Nephron (organoid): ENCODE results near the gene USF3.

ENCODE experiments used
- H3K27ac Mint-ChIP-seq, 3 experiments: 2 replicates each; pipeline ENCODE4 v1.8.0; 2020; ENCODE audit warnings: mixed read lengths in 3 of 3, mild to moderate bottlenecking in 2 of 3, moderate library complexity in 1 of 3
- H3K27me3 Mint-ChIP-seq: 2 replicates; pipeline ENCODE4 v1.8.0; 2021; ENCODE audit warnings: low read depth, mild to moderate bottlenecking, moderate library complexity, mixed read lengths
- H3K36me3 Mint-ChIP-seq: 2 replicates; pipeline ENCODE4 v1.8.0; 2020; ENCODE audit warnings: low read depth, mixed read lengths
- H3K4me1 Mint-ChIP-seq: 2 replicates; pipeline ENCODE4 v1.8.0; 2020; ENCODE audit warnings: mixed read lengths
- H3K4me3 Mint-ChIP-seq, 3 experiments: 2 replicates each; pipeline ENCODE4 v1.8.0; 2020; ENCODE audit warnings: mild to moderate bottlenecking in 3 of 3, mixed read lengths in 3 of 3, moderate library complexity in 2 of 3
- H3K9me3 Mint-ChIP-seq: 2 replicates; pipeline ENCODE4 v1.8.0; 2020; ENCODE audit warnings: mixed read lengths
- TF ChIP-seq, protein P1 (sequence below), 3 experiments: fragments of 200-600 bp; sonication (generic); IDR thresholded peaks; one replicate each; pipeline ENCODE4 v1.5.0; 2021; ENCODE audit warnings: antibody characterized with exemption in 3 of 3; ENCODE audit not compliant: unreplicated experiment in 3 of 3

USF3 gene

DNA sequence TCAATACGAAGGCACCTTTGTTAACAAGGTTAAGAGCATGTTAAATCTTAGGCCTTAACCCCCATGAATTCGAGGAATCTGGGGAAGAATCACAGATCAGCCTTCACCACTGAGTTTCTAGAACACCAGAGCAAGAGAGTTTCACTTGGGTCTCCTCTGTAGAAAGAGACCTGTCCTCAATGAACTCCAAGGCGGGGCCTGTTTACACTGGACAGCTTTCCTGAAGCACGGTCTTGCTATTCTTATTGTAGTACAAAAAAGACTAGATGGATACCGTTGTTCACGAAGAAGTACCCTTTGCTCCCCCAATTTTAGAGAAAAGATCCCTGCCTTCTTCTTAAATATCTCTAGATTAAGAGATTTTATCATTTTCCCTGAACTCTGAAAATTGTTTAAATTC, 64.9 kb downstream of the USF3 start:
- Mint-ChIP-seq H3K4me1 (peaks cover 38% of the 10 kb centered on the region), H3K9me3 (no peaks in the 10 kb centered on the region), H3K27ac (peak overlapping the region; percentile 90 to 94 (median 93)), H3K27me3 (peaks cover 2% of the 10 kb centered on the region), H3K36me3 (no peaks in the 10 kb centered on the region), H3K4me3 (no peak overlapping the region)
- TF ChIP-seq, protein P1, sequence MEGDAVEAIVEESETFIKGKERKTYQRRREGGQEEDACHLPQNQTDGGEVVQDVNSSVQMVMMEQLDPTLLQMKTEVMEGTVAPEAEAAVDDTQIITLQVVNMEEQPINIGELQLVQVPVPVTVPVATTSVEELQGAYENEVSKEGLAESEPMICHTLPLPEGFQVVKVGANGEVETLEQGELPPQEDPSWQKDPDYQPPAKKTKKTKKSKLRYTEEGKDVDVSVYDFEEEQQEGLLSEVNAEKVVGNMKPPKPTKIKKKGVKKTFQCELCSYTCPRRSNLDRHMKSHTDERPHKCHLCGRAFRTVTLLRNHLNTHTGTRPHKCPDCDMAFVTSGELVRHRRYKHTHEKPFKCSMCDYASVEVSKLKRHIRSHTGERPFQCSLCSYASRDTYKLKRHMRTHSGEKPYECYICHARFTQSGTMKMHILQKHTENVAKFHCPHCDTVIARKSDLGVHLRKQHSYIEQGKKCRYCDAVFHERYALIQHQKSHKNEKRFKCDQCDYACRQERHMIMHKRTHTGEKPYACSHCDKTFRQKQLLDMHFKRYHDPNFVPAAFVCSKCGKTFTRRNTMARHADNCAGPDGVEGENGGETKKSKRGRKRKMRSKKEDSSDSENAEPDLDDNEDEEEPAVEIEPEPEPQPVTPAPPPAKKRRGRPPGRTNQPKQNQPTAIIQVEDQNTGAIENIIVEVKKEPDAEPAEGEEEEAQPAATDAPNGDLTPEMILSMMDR (IDR thresholded peaks at IDR 0.05; ENCODE audit: unreplicated experiment in 3 of 3) = no peak

DNA sequence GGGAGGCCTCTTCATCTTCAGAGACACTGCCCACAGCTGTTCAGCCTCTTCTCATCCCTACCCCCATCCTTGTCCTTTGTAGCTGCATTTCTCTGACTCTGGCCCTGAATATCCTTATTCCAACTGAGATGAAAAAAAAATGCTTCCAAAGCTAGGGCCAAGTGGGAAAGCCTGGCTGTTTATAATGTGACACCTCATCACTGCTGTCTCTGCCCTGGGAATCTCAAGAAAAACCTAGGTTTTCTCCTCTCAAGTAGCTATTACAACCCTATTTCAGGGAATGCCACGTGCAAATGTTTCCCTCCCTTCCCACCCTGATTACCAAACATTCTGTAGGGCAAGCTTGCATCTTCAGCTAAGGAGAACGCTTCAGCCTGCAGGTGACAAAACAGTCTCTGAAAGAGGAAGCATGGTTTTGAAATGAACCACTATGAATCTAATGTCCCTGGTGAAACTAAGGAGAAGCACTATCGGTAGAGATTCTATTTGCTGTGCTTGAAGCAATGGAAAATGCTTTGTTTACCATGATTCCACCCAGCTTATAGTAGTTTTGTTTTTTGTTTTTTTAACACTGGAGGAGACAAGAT, 65.4 kb downstream of the USF3 start:
- TF ChIP-seq, protein P1 (IDR thresholded peaks at IDR 0.05; ENCODE audit: unreplicated experiment in 3 of 3) = no peak
- H3K27ac Mint-ChIP-seq = peak overlapping the region; percentile 90 to 94 (median 93)
- H3K9me3 Mint-ChIP-seq = no peaks in the 10 kb centered on the region
- no peaks in the 10 kb centered on the region for H3K36me3 Mint-ChIP-seq
- peaks cover 38% of the 10 kb centered on the region for H3K4me1 Mint-ChIP-seq
- H3K4me3 Mint-ChIP-seq = peak overlapping the region in 1 of 3 experiments; percentile 8
- H3K27me3 Mint-ChIP-seq = peaks cover 3% of the 10 kb centered on the region

DNA sequence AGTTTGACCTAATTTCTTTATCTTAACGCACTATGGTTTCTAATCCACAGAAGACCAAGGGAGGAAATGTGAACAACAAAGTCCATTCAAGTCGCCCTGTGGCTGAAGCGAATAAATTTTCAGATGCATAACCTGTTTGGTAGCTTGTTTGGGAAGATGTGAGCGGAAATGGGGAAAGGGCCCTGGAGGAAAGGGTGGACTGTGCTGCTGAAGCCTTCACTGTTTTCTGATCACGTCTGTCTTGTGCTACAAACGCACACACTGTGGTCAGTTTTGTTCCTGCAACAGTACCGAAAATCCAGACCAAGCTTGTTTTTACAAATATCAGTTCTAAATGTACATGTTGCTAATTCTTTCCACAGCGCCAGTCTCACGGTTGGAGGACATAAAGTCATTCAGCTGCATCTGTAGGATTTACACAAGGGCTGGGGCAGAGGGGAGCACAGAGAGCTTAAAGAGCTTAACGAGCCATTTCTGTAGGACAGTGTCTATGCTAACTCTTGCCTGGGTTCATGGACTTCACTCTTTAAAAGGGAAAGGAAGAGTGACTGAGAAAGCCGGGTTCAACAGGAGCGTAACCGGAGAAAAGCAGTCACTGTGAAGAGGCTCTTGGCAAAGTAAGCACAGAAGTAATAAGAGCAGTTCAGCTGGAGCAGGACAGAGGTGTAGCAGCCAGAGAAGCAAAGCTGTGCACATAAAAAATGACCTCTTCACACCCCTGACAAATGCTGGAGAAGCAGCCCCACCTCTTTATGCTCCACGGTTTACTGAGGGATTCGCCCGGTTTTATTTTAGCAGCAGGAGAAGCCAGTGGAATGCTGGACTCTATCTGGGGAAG, 66.6 kb downstream of the USF3 start:
- peak overlapping the region in 2 of 3 experiments; percentile 2 to 61 for H3K4me3 Mint-ChIP-seq
- peaks cover 38% of the 10 kb centered on the region for H3K4me1 Mint-ChIP-seq
- no peaks in the 10 kb centered on the region for H3K36me3 Mint-ChIP-seq
- TF ChIP-seq, protein P1 (IDR thresholded peaks at IDR 0.05; ENCODE audit: unreplicated experiment in 3 of 3) = no peak
- peak overlapping the region; percentile 90 to 94 (median 93) for H3K27ac Mint-ChIP-seq
- no peaks in the 10 kb centered on the region for H3K9me3 Mint-ChIP-seq
- H3K27me3 Mint-ChIP-seq = peaks cover 3% of the 10 kb centered on the region

DNA sequence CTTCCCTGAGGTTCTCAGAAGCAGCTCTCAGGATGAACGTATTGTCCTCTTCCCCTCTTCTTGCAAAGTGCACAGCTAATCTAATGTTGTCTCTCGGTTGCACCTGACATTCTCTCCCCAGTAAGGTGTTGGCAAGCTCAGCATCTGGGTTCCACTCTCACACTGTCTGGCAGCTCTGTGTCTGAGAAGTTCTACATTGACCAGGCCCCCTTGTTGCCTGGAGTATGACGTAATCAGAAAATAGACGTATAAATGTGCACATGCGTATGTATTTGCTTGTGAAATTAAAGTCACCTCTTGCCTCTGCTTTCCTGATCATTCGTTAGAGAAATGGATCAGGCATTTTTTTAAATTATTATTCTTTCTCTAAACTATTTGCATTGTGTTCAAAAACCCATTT, 67.7 kb downstream of the USF3 start:
- no peak overlapping the region for H3K4me3 Mint-ChIP-seq
- no peaks in the 10 kb centered on the region for H3K36me3 Mint-ChIP-seq
- TF ChIP-seq, protein P1 (IDR thresholded peaks at IDR 0.05; ENCODE audit: unreplicated experiment in 3 of 3) = no peak
- H3K27ac Mint-ChIP-seq = no peak overlapping the region
- peaks cover 7% of the 10 kb centered on the region for H3K27me3 Mint-ChIP-seq
- H3K4me1 Mint-ChIP-seq = peaks cover 38% of the 10 kb centered on the region
- H3K9me3 Mint-ChIP-seq = no peaks in the 10 kb centered on the region

DNA sequence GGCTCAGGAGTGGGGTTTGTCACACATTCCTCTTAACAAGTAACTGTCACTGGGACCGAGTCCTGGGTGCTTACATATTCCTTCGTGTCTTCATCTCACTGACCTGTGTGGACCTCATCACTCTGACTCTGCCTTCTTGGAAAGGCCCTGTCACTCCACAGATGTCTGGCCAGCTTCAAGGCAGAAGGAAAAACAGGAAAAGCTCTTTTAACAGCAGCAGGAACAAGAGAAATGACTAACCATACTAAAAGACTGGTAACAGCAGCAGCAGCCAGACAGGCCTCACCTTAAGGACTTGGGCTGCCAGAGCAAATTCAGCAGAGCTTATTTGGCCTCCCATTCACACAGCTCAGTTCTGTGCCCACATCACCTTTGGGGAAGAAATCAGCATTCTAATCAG, 68.1 kb downstream of the USF3 start:
- TF ChIP-seq, protein P1 (IDR thresholded peaks at IDR 0.05; ENCODE audit: unreplicated experiment in 3 of 3) = no peak
- Mint-ChIP-seq H3K36me3 (no peaks in the 10 kb centered on the region), H3K4me3 (no peak overlapping the region), H3K27me3 (peaks cover 12% of the 10 kb centered on the region), H3K4me1 (peaks cover 38% of the 10 kb centered on the region), H3K27ac (no peak overlapping the region), H3K9me3 (no peaks in the 10 kb centered on the region)
